ENCODE results near the gene PTCRA.

DNA sequence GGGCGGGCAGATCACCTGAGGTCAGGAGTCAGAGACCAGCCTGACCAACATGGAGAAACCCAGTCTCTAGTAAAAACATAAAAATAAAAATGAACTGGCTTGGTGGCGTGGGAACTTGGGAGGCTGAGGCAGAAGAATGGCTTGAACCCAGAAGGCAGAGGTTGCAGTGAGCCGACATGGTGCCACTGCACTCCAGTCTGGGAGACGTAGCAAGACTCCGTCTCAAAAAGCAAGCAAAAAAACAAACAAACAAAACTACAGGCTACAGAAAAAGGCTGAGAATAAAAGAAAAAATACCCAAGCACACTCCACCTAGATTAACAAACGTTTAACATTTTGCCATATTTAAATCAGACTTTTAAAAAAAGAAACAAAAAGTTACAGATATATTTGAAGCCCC is 5.9 kb downstream of the PTCRA start:
- TF ChIP-seq, protein P1, sequence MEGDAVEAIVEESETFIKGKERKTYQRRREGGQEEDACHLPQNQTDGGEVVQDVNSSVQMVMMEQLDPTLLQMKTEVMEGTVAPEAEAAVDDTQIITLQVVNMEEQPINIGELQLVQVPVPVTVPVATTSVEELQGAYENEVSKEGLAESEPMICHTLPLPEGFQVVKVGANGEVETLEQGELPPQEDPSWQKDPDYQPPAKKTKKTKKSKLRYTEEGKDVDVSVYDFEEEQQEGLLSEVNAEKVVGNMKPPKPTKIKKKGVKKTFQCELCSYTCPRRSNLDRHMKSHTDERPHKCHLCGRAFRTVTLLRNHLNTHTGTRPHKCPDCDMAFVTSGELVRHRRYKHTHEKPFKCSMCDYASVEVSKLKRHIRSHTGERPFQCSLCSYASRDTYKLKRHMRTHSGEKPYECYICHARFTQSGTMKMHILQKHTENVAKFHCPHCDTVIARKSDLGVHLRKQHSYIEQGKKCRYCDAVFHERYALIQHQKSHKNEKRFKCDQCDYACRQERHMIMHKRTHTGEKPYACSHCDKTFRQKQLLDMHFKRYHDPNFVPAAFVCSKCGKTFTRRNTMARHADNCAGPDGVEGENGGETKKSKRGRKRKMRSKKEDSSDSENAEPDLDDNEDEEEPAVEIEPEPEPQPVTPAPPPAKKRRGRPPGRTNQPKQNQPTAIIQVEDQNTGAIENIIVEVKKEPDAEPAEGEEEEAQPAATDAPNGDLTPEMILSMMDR (IDR thresholded peaks at IDR 0.05) = no peak
- TF ChIP-seq POLR2A (IDR thresholded peaks at IDR 0.05) (no peak), POLR2AphosphoS5 (IDR thresholded peaks at IDR 0.05; ENCODE audit: insufficient read depth in 1 of 2, low read depth in 1 of 2) (no peak)
